HepG2 (cell line): ENCODE measurements around the gene AUP1. TPM values are rescaled to one million over a fixed set of nuclear protein-coding genes. Genes with fewer than 3 reads are reported as not detected.
A peak's percentile ranks its signal among the peaks of the same experiment; 100 is the strongest.

Experiments
- AGO2 ChIP-seq: fragments of 200-400 bp; formaldehyde crosslinking; optimal IDR thresholded peaks from 2 replicates; pipeline ENCODE3; 2017; ENCODE audit warnings: mild to moderate bottlenecking, low read depth, low read length, moderate library complexity
- ATAD3A ChIP-seq: sonication (generic); formaldehyde crosslinking; IDR thresholded peaks from 2 replicates; pipeline ENCODE4 v1.4.0; 2020; ENCODE audit warnings: missing genetic modification reagents
- CREM ChIP-seq, 2 experiments: sonication (generic) in 1 of 2; formaldehyde crosslinking in 1 of 2; IDR thresholded peaks; 2 replicates each; pipeline versions ENCODE4 v1.4.0 to v1.6.1; 2016 to 2020; ENCODE audit warnings: antibody characterized with exemption in 1 of 2, mild to moderate bottlenecking in 1 of 2, missing genetic modification reagents in 1 of 2
- KLF15 ChIP-seq: sonication (generic); formaldehyde crosslinking; IDR thresholded peaks from 2 replicates; pipeline ENCODE4 v1.8.1; 2023; ENCODE audit warnings: borderline replicate concordance, mild to moderate bottlenecking, inconsistent platforms, missing genetic modification reagents, mixed read lengths
- MTA1 ChIP-seq: sonication (generic); formaldehyde crosslinking; IDR thresholded peaks from 2 replicates; pipeline ENCODE4 v1.4.0; 2020; ENCODE audit warnings: missing genetic modification reagents, mild to moderate bottlenecking, borderline replicate concordance
- NFE2L1 ChIP-seq: sonication (generic); formaldehyde crosslinking; IDR thresholded peaks from 2 replicates; pipeline ENCODE4 v1.4.0; 2020; ENCODE audit warnings: missing genetic modification reagents, mild to moderate bottlenecking, borderline replicate concordance
- NFIB ChIP-seq: sonication (generic); formaldehyde crosslinking; IDR thresholded peaks from 2 replicates; pipeline ENCODE4 v1.9.0; 2021; ENCODE audit warnings: missing genetic modification reagents, mild to moderate bottlenecking, borderline replicate concordance
- SAFB2 ChIP-seq: sonication (generic); formaldehyde crosslinking; IDR thresholded peaks from 2 replicates; pipeline ENCODE4 v1.5.1; 2020; ENCODE audit warnings: missing genetic modification reagents, low read depth, mild to moderate bottlenecking, borderline replicate concordance
- SMAD3 ChIP-seq: sonication (generic); formaldehyde crosslinking; IDR thresholded peaks from 2 replicates; pipeline ENCODE4 v1.4.0; 2020; ENCODE audit warnings: missing genetic modification reagents
- TAF15 ChIP-seq: fragments of 200-400 bp; formaldehyde crosslinking; IDR thresholded peaks from one replicate; pipeline ENCODE4 v1.6.1; 2018; ENCODE audit warnings: mild to moderate bottlenecking, low read depth, low read length; ENCODE audit not compliant: poor library complexity, severe bottlenecking
- ZNF367 ChIP-seq: sonication (generic); formaldehyde crosslinking; IDR thresholded peaks from 2 replicates; pipeline ENCODE4 v1.4.0; 2020; ENCODE audit warnings: missing genetic modification reagents, borderline replicate concordance
- ZNF569 ChIP-seq: sonication (generic); formaldehyde crosslinking; IDR thresholded peaks from 2 replicates; pipeline ENCODE4 v1.5.0; 2020; ENCODE audit warnings: mild to moderate bottlenecking, missing genetic modification reagents, moderate library complexity, borderline replicate concordance
- ZNF724P ChIP-seq: sonication (generic); formaldehyde crosslinking; IDR thresholded peaks from 2 replicates; pipeline ENCODE4 v1.8.0; 2022; ENCODE audit warnings: missing genetic modification reagents, borderline replicate concordance
- polyA plus RNA-seq, 8 experiments: library from polyadenylated mRNA; depleted of rRNA in 3 of 8; stranded (reverse) in 7 of 8; unstranded in 1 of 8; fragments of >200 nt; fragmentation: Illumina TruSeq in 4 of 8; extraction: Trizol in 4 of 8; gene quantifications; 2 replicates each; pipeline versions ENCODE4 v1.2.1 to v1.2.3, GENCODE V29; 2011 to 2016; ENCODE audit warnings: low read depth in 4 of 8, missing spikeins in 1 of 8, mixed read lengths in 1 of 8; ENCODE audit not compliant: insufficient read depth in 1 of 8
- total RNA-seq, 5 experiments: library from RNA; depleted of rRNA; stranded (reverse); fragments of >200 nt; fragmentation: Illumina TruSeq; extraction: Trizol; gene quantifications; 2 replicates each; pipeline ENCODE4 v1.2.3, GENCODE V29; 2016; ENCODE audit warnings: low read depth in 1 of 5
- TF ChIP-seq, protein P1 (sequence below), 2 experiments: sonication (generic) in 1 of 2; formaldehyde crosslinking in 1 of 2; IDR thresholded peaks; 2 replicates each; pipeline versions ENCODE4 v1.6.1 to v1.9.0; 2014 to 2022; ENCODE audit warnings: antibody characterized with exemption in 1 of 2, borderline replicate concordance in 1 of 2, inconsistent platforms in 1 of 2, low read depth in 1 of 2, missing genetic modification reagents in 1 of 2
- TF ChIP-seq, protein P2 (sequence below): IDR thresholded peaks from 2 replicates; pipeline ENCODE4 v1.6.1; 2012; ENCODE audit warnings: low read depth, low read length, improper control_type of control experiment
- TF ChIP-seq, protein P3 (sequence below): sonication (generic); formaldehyde crosslinking; IDR thresholded peaks from 2 replicates; pipeline ENCODE4 v1.8.0; 2022; ENCODE audit warnings: missing genetic modification reagents, low read depth, mild to moderate bottlenecking, borderline replicate concordance

Gene AUP1
- total and polyA plus RNA-seq, 2 of the 13 experiments (the other 11 are each of a cell fraction or from before 2014, with no cell fraction given) = 174 to 267 TPM

DNA sequence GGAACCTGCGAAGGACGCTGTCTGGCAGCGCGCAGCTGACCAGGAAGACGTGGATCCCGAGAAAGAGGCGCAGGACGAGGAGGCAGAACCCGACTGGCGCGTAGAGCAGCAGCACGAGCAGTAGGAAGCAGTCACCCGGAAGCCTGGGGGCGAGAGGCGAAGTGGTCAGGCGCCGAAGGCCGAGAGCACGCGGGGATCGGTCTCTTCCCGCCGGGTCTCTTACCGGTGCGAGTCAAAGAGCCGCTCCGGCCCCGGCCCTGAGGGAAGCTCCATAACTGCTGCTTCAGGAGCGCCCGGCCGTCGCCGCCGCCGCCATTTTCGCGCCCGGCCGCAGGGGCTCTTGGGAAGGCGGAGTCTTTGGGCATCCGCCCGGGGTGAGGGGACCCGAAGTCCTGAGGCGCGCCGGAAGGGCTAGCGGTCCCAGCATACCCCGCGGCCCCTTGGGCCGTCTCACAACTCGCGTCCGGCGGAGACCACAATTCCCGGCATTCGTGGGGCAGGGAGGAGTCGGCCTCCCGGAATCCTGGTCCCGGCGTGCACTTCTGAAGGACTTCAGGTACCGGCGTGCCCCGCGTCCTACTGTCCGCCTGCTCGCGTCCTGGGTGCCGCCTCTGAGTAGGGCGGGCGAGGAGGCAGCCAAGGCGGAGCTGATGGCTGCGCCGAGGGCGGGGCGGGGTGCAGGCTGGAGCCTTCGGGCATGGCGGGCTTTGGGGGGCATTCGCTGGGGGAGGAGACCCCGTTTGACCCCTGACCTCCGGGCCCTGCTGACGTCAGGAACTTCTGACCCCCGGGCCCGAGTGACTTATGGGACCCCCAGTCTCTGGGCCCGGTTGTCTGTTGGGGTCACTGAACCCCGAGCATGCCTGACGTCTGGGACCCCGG, at the start of gene AUP1, which contains the start of gene HTRA2 (continued):
- TF ChIP-seq ZNF569 (CRISPR knock-in tag) (0 out of 2 replicates have a peak, but pooled peaks have one; percentile 14), KLF15 (CRISPR knock-in tag) (peak; percentile 75; the same call in 1 of the 2 replicates), TAF15 (no peak), AGO2 (peak; percentile 93), NFIB (0 out of 2 replicates have a peak, but pooled peaks have one; percentile 57), ZNF367 (CRISPR knock-in tag) (no peak), NFE2L1 (0 out of 2 replicates have a peak, but pooled peaks have one; percentile 27), ZNF724P (0 out of 2 replicates have a peak, but pooled peaks have one; percentile 17), SAFB2 (CRISPR knock-in tag) (peak; percentile 14; the same call in 1 of the 2 replicates), SMAD3 (peak; percentile 76; the same call in 1 of the 2 replicates), CREM (IDR thresholded peaks at IDR 0.05) (peak; percentile 98), CREM (CRISPR knock-in tag; IDR thresholded peaks at IDR 0.05) (no peak), MTA1 (CRISPR knock-in tag) (0 out of 2 replicates have a peak, but pooled peaks have one; percentile 41), ATAD3A (CRISPR knock-in tag) (peak; percentile 64; the same call in 1 of the 2 replicates)
- TF ChIP-seq, protein P1, sequence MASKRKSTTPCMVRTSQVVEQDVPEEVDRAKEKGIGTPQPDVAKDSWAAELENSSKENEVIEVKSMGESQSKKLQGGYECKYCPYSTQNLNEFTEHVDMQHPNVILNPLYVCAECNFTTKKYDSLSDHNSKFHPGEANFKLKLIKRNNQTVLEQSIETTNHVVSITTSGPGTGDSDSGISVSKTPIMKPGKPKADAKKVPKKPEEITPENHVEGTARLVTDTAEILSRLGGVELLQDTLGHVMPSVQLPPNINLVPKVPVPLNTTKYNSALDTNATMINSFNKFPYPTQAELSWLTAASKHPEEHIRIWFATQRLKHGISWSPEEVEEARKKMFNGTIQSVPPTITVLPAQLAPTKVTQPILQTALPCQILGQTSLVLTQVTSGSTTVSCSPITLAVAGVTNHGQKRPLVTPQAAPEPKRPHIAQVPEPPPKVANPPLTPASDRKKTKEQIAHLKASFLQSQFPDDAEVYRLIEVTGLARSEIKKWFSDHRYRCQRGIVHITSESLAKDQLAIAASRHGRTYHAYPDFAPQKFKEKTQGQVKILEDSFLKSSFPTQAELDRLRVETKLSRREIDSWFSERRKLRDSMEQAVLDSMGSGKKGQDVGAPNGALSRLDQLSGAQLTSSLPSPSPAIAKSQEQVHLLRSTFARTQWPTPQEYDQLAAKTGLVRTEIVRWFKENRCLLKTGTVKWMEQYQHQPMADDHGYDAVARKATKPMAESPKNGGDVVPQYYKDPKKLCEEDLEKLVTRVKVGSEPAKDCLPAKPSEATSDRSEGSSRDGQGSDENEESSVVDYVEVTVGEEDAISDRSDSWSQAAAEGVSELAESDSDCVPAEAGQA (IDR thresholded peaks at IDR 0.05; ENCODE audit: low read depth) = peak; percentile 86
- TF ChIP-seq, protein P1 (CRISPR knock-in tag; IDR thresholded peaks at IDR 0.05; ENCODE audit: borderline replicate concordance) = no peak
- TF ChIP-seq, protein P2, sequence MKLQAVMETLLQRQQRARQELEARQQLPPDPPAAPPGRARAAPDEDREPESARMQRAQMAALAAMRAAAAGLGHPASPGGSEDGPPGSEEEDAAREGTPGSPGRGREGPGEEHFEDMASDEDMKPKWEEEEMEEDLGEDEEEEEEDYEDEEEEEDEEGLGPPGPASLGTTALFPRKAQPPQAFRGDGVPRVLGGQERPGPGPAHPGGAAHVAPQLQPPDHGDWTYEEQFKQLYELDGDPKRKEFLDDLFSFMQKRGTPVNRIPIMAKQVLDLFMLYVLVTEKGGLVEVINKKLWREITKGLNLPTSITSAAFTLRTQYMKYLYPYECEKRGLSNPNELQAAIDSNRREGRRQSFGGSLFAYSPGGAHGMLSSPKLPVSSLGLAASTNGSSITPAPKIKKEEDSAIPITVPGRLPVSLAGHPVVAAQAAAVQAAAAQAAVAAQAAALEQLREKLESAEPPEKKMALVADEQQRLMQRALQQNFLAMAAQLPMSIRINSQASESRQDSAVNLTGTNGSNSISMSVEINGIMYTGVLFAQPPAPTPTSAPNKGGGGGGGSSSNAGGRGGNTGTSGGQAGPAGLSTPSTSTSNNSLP = no peak
- TF ChIP-seq, protein P3, sequence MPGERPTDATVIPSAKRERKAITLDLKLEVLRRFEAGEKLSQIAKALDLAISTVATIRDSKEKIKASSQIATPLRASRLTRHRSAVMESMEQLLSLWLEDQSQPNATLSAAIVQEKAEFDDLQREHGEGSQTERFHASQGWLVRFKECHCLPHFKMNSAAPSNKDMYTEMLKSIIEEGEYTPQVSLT = peak; percentile 84; the same call in 1 of the 2 replicates
